Inflammatory macrophage (primary cell): ENCODE measurements around the gene KCNJ6.

Experiments used
- DNase-seq, 2 donors: peaks; one replicate each; pipeline ENCODE4 v3.0.0-alpha.2; 2020 to 2022

Gene KCNJ6

GRCh38 chr21:37815893-37816292, 100.4 kb downstream of the KCNJ6 start:
- peak; percentile 12 to 49 for DNase-seq

- no peak for DNase-seq
Observed at GRCh38 chr21:37811711-37812110, 104.5 kb downstream of the KCNJ6 start.

DNA sequence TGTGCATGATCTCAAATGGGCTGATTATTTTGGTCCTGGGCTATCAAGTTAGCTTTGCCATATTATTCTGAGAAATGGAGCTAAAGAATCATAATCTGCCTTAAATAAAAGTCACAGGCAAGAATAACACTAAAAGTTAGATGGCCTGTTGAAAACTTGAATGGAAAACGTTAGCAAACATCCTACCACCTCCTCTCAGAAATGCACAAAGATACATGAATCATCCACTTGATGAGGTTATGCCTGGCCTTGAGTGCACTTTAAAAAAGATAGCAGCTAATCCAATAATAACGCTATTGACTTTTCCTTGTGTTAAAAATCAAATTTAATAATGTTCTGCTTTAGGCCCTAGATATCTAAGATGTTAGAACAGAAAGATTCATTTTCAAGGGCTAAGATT, 108.0 kb downstream of the KCNJ6 start:
- DNase-seq: no peak

DNA sequence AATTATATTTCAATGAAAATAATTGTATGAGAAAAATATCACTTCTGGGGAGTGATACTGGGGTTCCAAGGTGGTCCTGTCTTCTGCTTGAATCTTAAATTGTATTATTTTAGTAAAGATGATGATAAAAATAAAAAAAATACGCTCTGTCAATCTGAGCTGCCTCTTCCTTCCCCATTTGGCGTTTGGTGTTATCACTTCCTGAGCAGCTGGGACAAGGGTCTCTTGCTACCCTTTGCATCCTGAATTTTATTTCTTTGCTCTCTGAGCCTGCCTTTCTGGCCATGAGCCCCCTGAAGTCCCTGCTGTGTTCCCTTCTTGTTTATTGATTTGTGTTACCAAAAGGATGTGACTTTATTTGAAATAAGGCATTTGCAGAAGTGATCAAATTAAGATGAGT, 111.0 kb downstream of the KCNJ6 start:
- no peak for DNase-seq

DNA sequence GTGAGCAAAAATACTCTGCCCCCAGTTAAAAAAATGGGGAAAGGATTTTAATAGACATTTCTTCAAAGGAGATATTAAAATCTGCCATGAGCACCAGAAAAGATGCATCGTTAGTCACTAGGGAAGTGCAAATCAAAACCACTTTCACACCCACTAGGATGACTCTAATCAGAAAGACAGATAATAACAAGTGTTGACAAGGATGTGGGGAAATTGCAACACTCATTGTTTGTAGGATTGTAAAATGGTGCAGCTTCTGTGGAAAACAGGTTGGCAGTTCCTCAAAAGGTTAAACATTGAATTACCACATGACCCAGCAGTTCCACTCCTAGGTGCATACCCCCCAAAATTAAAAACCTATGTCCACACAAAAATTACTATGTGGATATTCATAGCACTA, 112.3 kb downstream of the KCNJ6 start:
- no peak for DNase-seq

GRCh38 chr21:37803101-37803651, 113.1 kb downstream of the KCNJ6 start:
- DNase-seq: no peak

GRCh38 chr21:37800456-37801061, 115.7 kb downstream of the KCNJ6 start:
- DNase-seq: no peak

DNA sequence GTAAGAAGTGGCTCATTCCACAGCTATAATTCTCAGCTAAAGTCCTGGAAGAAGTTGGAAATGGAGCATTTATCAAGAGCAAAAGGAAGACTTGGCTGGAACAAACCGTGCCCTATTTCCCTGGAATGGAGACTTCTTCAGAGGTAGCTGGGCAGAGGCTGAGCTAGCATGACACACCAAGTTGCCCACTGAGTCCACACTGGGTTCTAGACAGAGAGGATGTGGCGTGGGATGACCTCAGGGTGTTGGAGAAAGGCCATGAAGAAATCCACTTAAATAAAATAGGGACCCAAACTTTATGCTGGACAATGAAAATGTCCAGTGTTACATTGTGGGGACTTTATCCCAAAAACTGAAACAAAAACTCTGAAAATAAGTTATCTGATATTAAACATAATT, 116.2 kb downstream of the KCNJ6 start:
- DNase-seq: no peak

DNA sequence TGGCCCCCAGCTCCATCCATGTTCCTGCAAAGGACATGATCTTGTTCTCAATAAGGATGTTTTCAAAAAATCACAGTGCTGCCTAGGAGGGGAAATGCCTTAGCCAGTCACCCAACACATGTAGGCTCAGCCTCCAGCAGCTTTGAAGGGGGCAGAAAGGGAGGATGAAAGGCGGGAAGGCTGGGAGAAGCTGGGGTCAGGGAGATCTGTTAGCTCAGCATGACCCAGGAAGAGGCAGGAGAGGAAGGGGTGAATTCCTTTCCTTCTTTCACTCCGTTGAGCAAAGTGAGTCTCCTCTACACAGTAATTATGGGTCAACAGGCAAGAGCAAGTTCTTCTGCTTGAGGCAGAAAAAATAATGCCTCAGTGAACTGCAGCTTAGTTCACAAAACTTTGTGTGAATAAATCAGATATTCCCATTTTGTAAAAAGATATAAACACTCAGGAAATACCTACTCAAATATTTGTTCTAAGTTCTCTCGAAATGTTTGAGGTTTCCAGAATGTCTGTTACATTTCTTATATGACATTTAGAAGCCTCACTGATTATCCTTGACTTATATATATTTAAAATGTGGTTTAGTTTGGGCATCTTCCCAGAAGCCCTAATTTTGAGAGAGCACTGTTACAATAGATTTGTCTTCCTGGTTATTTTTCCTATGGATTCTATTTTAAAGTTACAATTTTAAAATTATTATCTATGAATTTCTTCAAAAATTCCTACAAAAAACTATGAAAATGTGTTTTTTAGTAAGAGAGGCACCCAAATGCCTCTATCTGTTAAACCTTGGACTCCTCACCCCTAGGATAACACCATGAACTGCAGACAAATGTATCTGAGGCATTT, 116.8 kb downstream of the KCNJ6 start:
- no peak for DNase-seq

- no peak for DNase-seq
Observed at GRCh38 chr21:37797403-37797802, 118.9 kb downstream of the KCNJ6 start.

GRCh38 chr21:37796011-37796410, 120.2 kb downstream of the KCNJ6 start:
- DNase-seq: no peak

DNA sequence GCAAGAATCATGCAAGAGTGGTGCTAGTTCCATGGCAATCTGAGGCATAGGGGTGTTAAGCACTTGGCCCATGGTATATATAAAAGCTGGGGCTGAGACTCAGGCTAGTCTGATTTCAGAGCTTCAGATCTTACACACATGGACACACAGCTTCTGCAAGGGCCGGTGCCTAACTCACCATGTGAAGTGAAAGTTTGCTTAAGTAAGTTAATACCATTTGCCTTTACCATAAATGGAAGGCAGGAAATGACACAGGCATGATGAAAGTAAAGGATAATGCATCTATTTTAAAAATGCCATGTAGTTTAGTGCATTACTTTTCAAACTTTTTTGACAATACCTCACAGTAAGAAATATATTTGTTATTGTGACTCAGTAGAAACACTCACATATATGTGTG, 122.6 kb downstream of the KCNJ6 start:
- DNase-seq: no peak

DNA sequence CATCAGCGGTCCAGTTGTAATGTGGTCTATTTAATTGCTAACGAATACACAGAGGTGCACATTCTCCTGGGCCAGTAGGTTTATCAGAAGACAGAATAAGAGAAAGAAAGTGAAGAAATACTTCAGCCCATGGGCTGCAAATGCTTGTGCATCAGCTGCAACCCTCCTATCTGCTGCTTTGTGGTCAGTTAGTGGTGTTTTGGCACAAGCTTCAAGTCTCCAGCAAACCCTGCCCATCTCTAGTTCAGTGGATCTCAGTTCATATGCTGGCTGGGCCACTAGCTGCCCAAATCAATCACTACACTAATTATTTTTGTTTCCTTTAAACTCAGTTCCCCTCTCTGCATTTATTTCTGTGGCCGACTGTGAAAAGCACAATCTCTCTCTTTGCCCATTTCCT, 124.2 kb downstream of the KCNJ6 start:
- DNase-seq: no peak

- DNase-seq: no peak
Observed at GRCh38 chr21:37790905-37791304, 125.4 kb downstream of the KCNJ6 start.

DNA sequence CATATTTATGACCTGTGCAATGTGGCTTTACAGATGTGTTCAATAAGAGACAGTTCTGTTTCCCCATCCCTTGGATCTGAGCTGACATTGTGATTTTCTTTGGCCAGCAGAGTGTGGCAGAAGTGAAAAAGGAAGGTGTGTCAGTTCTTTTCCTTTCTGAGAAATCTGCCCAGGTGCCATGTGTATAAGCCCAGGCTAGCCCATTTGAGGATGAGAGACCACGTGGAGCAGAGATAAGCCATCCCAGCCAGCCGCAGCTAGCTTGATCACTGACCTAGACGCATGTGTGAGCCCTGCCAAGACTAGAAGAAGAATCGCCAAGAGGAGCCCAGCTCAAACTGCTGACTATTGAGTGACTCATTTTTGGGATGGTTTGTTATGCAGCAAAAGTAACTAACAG, 127.8 kb downstream of the KCNJ6 start:
- no peak for DNase-seq

GRCh38 chr21:37787456-37787855, 128.8 kb downstream of the KCNJ6 start:
- no peak for DNase-seq

- DNase-seq: no peak
Observed at GRCh38 chr21:37784591-37785318, 131.5 kb downstream of the KCNJ6 start.

- DNase-seq: no peak
Observed at GRCh38 chr21:37783016-37783415, 133.2 kb downstream of the KCNJ6 start.

GRCh38 chr21:37780991-37781983, 135.0 kb downstream of the KCNJ6 start:
- no peak for DNase-seq

GRCh38 chr21:37771181-37771580, 145.1 kb downstream of the KCNJ6 start:
- no peak for DNase-seq

GRCh38 chr21:37770461-37770860, 145.8 kb downstream of the KCNJ6 start:
- no peak for DNase-seq

GRCh38 chr21:37769656-37770055, 146.6 kb downstream of the KCNJ6 start:
- no peak for DNase-seq
